IMR-90 (cell line): ENCODE measurements around the gene ADGRF5. TPM values are rescaled to one million over a fixed set of nuclear protein-coding genes. Genes with fewer than 3 reads are reported as not detected.

Source experiments
- ATAC-seq: fragments of 200-7000 bp; cut with Tn5 transposase; 2 replicates; pipeline ENCODE4 v1.9.1; 2020; ENCODE audit warnings: low read depth, mild to moderate bottlenecking, moderate library complexity
- BruUV-seq: library from RNA; stranded (reverse); fragments of 400-500 nt; replicated peaks from 2 replicates; lab custom pipeline; 2021; lab: Mats Ljungman, UMichigan
- CTCF ChIA-PET: fragments of 300-600 bp; formaldehyde crosslinking; extraction: SDS; loops from one replicate; lab custom pipeline; 2021; ENCODE audit warnings: antibody characterized with exemption; lab: Yijun Ruan, JAX
- POLR2A ChIA-PET: fragments of 300-600 bp; sonication (Branson Sonifier 250); formaldehyde crosslinking; loops from one replicate; lab custom pipeline; 2022; ENCODE audit warnings: antibody characterized with exemption; ENCODE audit not compliant: unreplicated experiment; lab: Charles Lee
- DNase-seq: peaks from one replicate; pipeline ENCODE4 v3.0.0; 2013
- H2AFZ ChIP-seq: replicated peaks from 2 replicates; pipeline ENCODE3; 2013; ENCODE audit warnings: low read length, mild to moderate bottlenecking; ENCODE audit not compliant: poor library complexity
- H2AK5ac ChIP-seq: 2 replicates; pipeline ENCODE4 v1.6.1; 2013; ENCODE audit warnings: low read depth, low read length, inconsistent platforms
- H2AK9ac ChIP-seq: replicated peaks from 2 replicates; pipeline ENCODE3; 2013; ENCODE audit warnings: mild to moderate bottlenecking, low read depth, low read length, moderate library complexity; ENCODE audit not compliant: poor library complexity
- H2BK120ac ChIP-seq: 2 replicates; pipeline ENCODE4 v1.6.1; 2013; ENCODE audit warnings: low read depth, low read length, inconsistent platforms
- H2BK15ac ChIP-seq: 3 replicates; pipeline ENCODE4 v1.6.1; 2013; ENCODE audit warnings: low read depth, low read length, inconsistent platforms
- H2BK20ac ChIP-seq: 2 replicates; pipeline ENCODE4 v1.6.1; 2013; ENCODE audit warnings: low read depth, mild to moderate bottlenecking, inconsistent platforms, low read length, moderate library complexity
- H2BK5ac ChIP-seq: 2 replicates; pipeline ENCODE4 v1.6.1; 2013; ENCODE audit warnings: mild to moderate bottlenecking, low read depth, low read length, inconsistent platforms; ENCODE audit not compliant: poor library complexity, severe bottlenecking
- H3K14ac ChIP-seq: replicated peaks from 2 replicates; pipeline ENCODE4 v1.6.1; 2013; ENCODE audit warnings: low read depth, low read length, inconsistent platforms
- H3K18ac ChIP-seq: 2 replicates; pipeline ENCODE4 v1.6.1; 2013; ENCODE audit warnings: low read depth, low read length, control low read depth
- H3K23ac ChIP-seq: 2 replicates; pipeline ENCODE4 v1.6.1; 2013; ENCODE audit warnings: low read depth, low read length, inconsistent platforms
- H3K27ac ChIP-seq: 2 replicates; pipeline ENCODE4 v1.5.1; 2013; ENCODE audit warnings: mild to moderate bottlenecking, control low read depth, low read length; ENCODE audit not compliant: insufficient read depth
- H3K27me3 ChIP-seq: 2 replicates; pipeline ENCODE4 v1.6.1; 2013; ENCODE audit warnings: low read length; ENCODE audit not compliant: control insufficient read depth, insufficient read depth
- H3K36me3 ChIP-seq: 2 replicates; pipeline ENCODE4 v1.6.1; 2013; ENCODE audit warnings: low read length, mixed read lengths; ENCODE audit not compliant: control insufficient read depth, insufficient read depth
- H3K4ac ChIP-seq: 2 replicates; pipeline ENCODE4 v1.6.1; 2013; ENCODE audit warnings: low read depth, low read length, inconsistent platforms
- H3K4me1 ChIP-seq: 2 replicates; pipeline ENCODE4 v1.6.1; 2013; ENCODE audit warnings: low read length, mixed read lengths; ENCODE audit not compliant: control insufficient read depth, insufficient read depth
- H3K4me2 ChIP-seq: 2 replicates; pipeline ENCODE4 v1.6.1; 2013; ENCODE audit warnings: low read depth, mild to moderate bottlenecking, control low read depth, low read length, moderate library complexity
- H3K4me3 ChIP-seq: 2 replicates; pipeline ENCODE4 v1.5.1; 2013; ENCODE audit warnings: low read depth, mild to moderate bottlenecking, control low read depth, low read length, moderate library complexity; ENCODE audit not compliant: insufficient read depth
- H3K56ac ChIP-seq: 2 replicates; pipeline ENCODE4 v1.6.1; 2013; ENCODE audit warnings: low read length, inconsistent platforms; ENCODE audit not compliant: insufficient read depth; ENCODE audit errors: extremely low read depth
- H3K79me1 ChIP-seq, 2 experiments: 2 replicates each; pipeline ENCODE4 v1.6.1; 2013; ENCODE audit warnings: low read length in 2 of 2, inconsistent platforms in 1 of 2, low read depth in 1 of 2
- H3K9ac ChIP-seq: 2 replicates; pipeline ENCODE4 v1.6.1; 2013; ENCODE audit warnings: low read depth, low read length, control low read depth
- H3K9me1 ChIP-seq: 2 replicates; pipeline ENCODE4 v1.6.1; 2013; ENCODE audit warnings: low read length, inconsistent platforms; ENCODE audit not compliant: insufficient read depth
- H3K9me3 ChIP-seq: 2 replicates; pipeline ENCODE4 v1.6.1; 2013; ENCODE audit warnings: low read length; ENCODE audit not compliant: control insufficient read depth, insufficient read depth
- H4K20me1 ChIP-seq: 2 replicates; pipeline ENCODE4 v1.6.1; 2013; ENCODE audit warnings: low read length, inconsistent platforms; ENCODE audit not compliant: insufficient read depth
- H4K5ac ChIP-seq: 2 replicates; pipeline ENCODE4 v1.6.1; 2013; ENCODE audit warnings: mild to moderate bottlenecking, low read depth, low read length, control low read depth
- H4K8ac ChIP-seq, 2 experiments: 2 replicates each; pipeline ENCODE4 v1.6.1; 2013; ENCODE audit warnings: low read depth in 2 of 2, low read length in 2 of 2, control low read depth in 1 of 2, inconsistent platforms in 1 of 2
- H4K91ac ChIP-seq: 2 replicates; pipeline ENCODE4 v1.6.1; 2013; ENCODE audit warnings: low read depth, low read length, inconsistent platforms; ENCODE audit not compliant: insufficient read depth
- CTCF ChIP-seq: conservative IDR thresholded peaks from 2 replicates; pipeline ENCODE4 v1.5.1; 2012; ENCODE audit warnings: mild to moderate bottlenecking, low read depth, low read length, improper control_type of control experiment
- MXI1 ChIP-seq: IDR thresholded peaks from 2 replicates; pipeline ENCODE4 v1.6.1; 2012; ENCODE audit warnings: low read depth, mild to moderate bottlenecking, low read length, moderate library complexity, borderline replicate concordance
- NFE2L2 ChIP-seq: fragments of 150-350 bp; IDR thresholded peaks from 2 replicates; pipeline ENCODE4 v1.6.1; 2016; ENCODE audit warnings: low read depth, mild to moderate bottlenecking, low read length
- WGBS, 2 experiments: methylation state at CpG; one replicate each; pipeline versions ENCODE4 v1.1.5 to v1.1.7; 2013; ENCODE audit warnings: missing lambda C conversion rate in 2 of 2; ENCODE audit not compliant: insufficient read length in 1 of 2; ENCODE audit errors: extremely low coverage in 2 of 2; 5-methylcytosine and 5-hydroxymethylcytosine counted together
- dilution Hi-C: fragments of 300-500 bp; cut with HindIII; formaldehyde crosslinking; loops from one replicate; pipeline ENCODE4 v1.14.3; 2018; ENCODE audit warnings: low sequenced_read_pairs; ENCODE audit not compliant: unreplicated experiment
- in situ Hi-C: fragments of 300-500 bp; cut with MboI; formaldehyde crosslinking; loops from 3 replicates; pipeline ENCODE4 v1.14.3; 2019; ENCODE audit warnings: low sequenced_read_pairs, inconsistent platforms, mixed read lengths
- intact Hi-C: fragments of 100-400 bp; cut with micrococcal nuclease; formaldehyde crosslinking; loops from 2 replicates; pipeline ENCODE4 v1.10.0; 2022
- polyA plus RNA-seq, 3 experiments: library from polyadenylated mRNA; depleted of rRNA; stranded (reverse); fragments of >200 nt; gene quantifications; 2 replicates each; pipeline ENCODE4 v1.2.3, GENCODE V29; 2012; ENCODE audit warnings: low replicate concordance in 1 of 3
- total RNA-seq: library from RNA; depleted of rRNA; stranded (reverse); fragments of >200 nt; gene quantifications from 2 replicates; pipeline ENCODE4 v1.2.3, GENCODE V29; 2012

ADGRF5 gene
- total and polyA plus RNA-seq, 2 of the 4 experiments (the other 2 are of a cell fraction) = not detected

- Histone ChIP-seq H2BK5ac (no peak overlapping the region), H2BK120ac (no peak overlapping the region), H3K36me3 (no peaks in the 10 kb centered on the region), H3K27me3 (no peaks in the 10 kb centered on the region), H3K18ac (no peak overlapping the region), H3K9me1 (no peaks in the 10 kb centered on the region), H4K8ac (no peak overlapping the region), H4K5ac (no peak overlapping the region), H3K14ac (no peak overlapping the region), H3K23ac (no peak overlapping the region), H4K91ac (no peak overlapping the region), H2BK15ac (no peak overlapping the region), H3K4me3 (no peak overlapping the region), H3K27ac (no peak overlapping the region), H3K79me1 (no peaks in the 10 kb centered on the region), H3K4ac (no peak overlapping the region), H2BK20ac (no peak overlapping the region), H3K9ac (no peak overlapping the region), H3K56ac (no peak overlapping the region), H2AK9ac (no peak overlapping the region), H3K4me1 (no peaks in the 10 kb centered on the region), H2AFZ (no peak overlapping the region), H3K4me2 (no peak overlapping the region), H2AK5ac (no peak overlapping the region), H4K20me1 (no peaks in the 10 kb centered on the region), H3K9me3 (no peaks in the 10 kb centered on the region)
- ChIA-PET POLR2A (no interaction called here), CTCF (no interaction called here)
- DNase-seq (no peak), ATAC-seq (no peak)
- in situ Hi-C loops (no loop called here), intact Hi-C loops (no loop called here), dilution Hi-C loops (no loop called here)
- TF ChIP-seq CTCF (no peak), MXI1 (no peak), NFE2L2 (no peak)
- BruUV-seq = no TSS peak
- 60% methylated on average over 1 of the region's 1 CpG; no CpG with 5 or more reads in 1 of the 2 experiments for WGBS, 2 experiments
Observed at GRCh38 chr6:46816626-46817025, 105.1 kb downstream of the ADGRF5 start.
